ENCODE data around the gene RAB12.
"Not testable (repeated sequence)": the region's sequence is repeated elsewhere in the genome, so short reads cannot be mapped to it uniquely, and the experiment has no call there.

RAB12 gene

GRCh38 chr18:8627540-8627939 lies 18.3 kb downstream of the RAB12 start:
- H3K27me3 ChIP-seq (ENCODE audit: control insufficient read depth, insufficient read depth, low read length) = no peaks in the 10 kb centered on the region
- peaks cover 35% of the 10 kb centered on the region for H3K36me3 ChIP-seq (ENCODE audit: insufficient read depth, low read length)
- no peak overlapping the region for H3K4me3 ChIP-seq (ENCODE audit: low read length)
- no peaks in the 10 kb centered on the region for H3K9me3 ChIP-seq (replicated peaks; ENCODE audit: low read length)
- no peak overlapping the region for H3K9ac ChIP-seq (ENCODE audit: low read depth, low read length)
- no peak overlapping the region for H3K4me2 ChIP-seq (ENCODE audit: low read length)
- no peaks in the 10 kb centered on the region for H3K4me1 ChIP-seq (ENCODE audit: control insufficient read depth, insufficient read depth, low read length)

GRCh38 chr18:8629602-8630001 lies 20.4 kb downstream of the RAB12 start:
- no peaks in the 10 kb centered on the region for H3K27me3 ChIP-seq (ENCODE audit: control insufficient read depth, insufficient read depth, low read length)
- H3K36me3 ChIP-seq (ENCODE audit: insufficient read depth, low read length) = peaks cover 51% of the 10 kb centered on the region
- no peaks in the 10 kb centered on the region for H3K9me3 ChIP-seq (replicated peaks; ENCODE audit: low read length)
- H3K4me3 ChIP-seq (ENCODE audit: low read length) = no peak overlapping the region
- H3K4me2 ChIP-seq (ENCODE audit: low read length) = no peak overlapping the region
- no peaks in the 10 kb centered on the region for H3K4me1 ChIP-seq (ENCODE audit: control insufficient read depth, insufficient read depth, low read length)
- no peak overlapping the region for H3K9ac ChIP-seq (ENCODE audit: low read depth, low read length)

GRCh38 chr18:8630546-8630945 lies 21.3 kb downstream of the RAB12 start:
- Histone ChIP-seq H3K9ac (ENCODE audit: low read depth, low read length) (no peak overlapping the region), H3K4me2 (ENCODE audit: low read length) (no peak overlapping the region), H3K9me3 (replicated peaks; ENCODE audit: low read length) (no peaks in the 10 kb centered on the region), H3K4me1 (ENCODE audit: control insufficient read depth, insufficient read depth, low read length) (no peaks in the 10 kb centered on the region), H3K27me3 (ENCODE audit: control insufficient read depth, insufficient read depth, low read length) (no peaks in the 10 kb centered on the region), H3K4me3 (ENCODE audit: low read length) (no peak overlapping the region), H3K36me3 (ENCODE audit: insufficient read depth, low read length) (peaks cover 54% of the 10 kb centered on the region)

GRCh38 chr18:8631265-8631664 lies 22.0 kb downstream of the RAB12 start:
- Histone ChIP-seq H3K4me1 (ENCODE audit: control insufficient read depth, insufficient read depth, low read length) (no peaks in the 10 kb centered on the region), H3K4me2 (ENCODE audit: low read length) (no peak overlapping the region), H3K36me3 (ENCODE audit: insufficient read depth, low read length) (peaks cover 54% of the 10 kb centered on the region), H3K9ac (ENCODE audit: low read depth, low read length) (no peak overlapping the region), H3K4me3 (ENCODE audit: low read length) (no peak overlapping the region), H3K9me3 (replicated peaks; ENCODE audit: low read length) (no peaks in the 10 kb centered on the region), H3K27me3 (ENCODE audit: control insufficient read depth, insufficient read depth, low read length) (no peaks in the 10 kb centered on the region)

- Histone ChIP-seq H3K9me3 (replicated peaks; ENCODE audit: low read length) (no peaks in the 10 kb centered on the region), H3K4me2 (ENCODE audit: low read length) (no peak overlapping the region), H3K36me3 (ENCODE audit: insufficient read depth, low read length) (peaks cover 56% of the 10 kb centered on the region), H3K9ac (ENCODE audit: low read depth, low read length) (no peak overlapping the region), H3K27me3 (ENCODE audit: control insufficient read depth, insufficient read depth, low read length) (no peaks in the 10 kb centered on the region), H3K4me3 (ENCODE audit: low read length) (no peak overlapping the region), H3K4me1 (ENCODE audit: control insufficient read depth, insufficient read depth, low read length) (no peaks in the 10 kb centered on the region)
These were observed 23.1 kb downstream of the RAB12 start for GRCh38 chr18:8632386-8632785.

- Histone ChIP-seq H3K36me3 (ENCODE audit: insufficient read depth, low read length) (peaks cover 73% of the 10 kb centered on the region), H3K4me2 (ENCODE audit: low read length) (no peak overlapping the region), H3K27me3 (ENCODE audit: control insufficient read depth, insufficient read depth, low read length) (no peaks in the 10 kb centered on the region)
These were observed 25.3 kb downstream of the RAB12 start for GRCh38 chr18:8634508-8634907.

DNA sequence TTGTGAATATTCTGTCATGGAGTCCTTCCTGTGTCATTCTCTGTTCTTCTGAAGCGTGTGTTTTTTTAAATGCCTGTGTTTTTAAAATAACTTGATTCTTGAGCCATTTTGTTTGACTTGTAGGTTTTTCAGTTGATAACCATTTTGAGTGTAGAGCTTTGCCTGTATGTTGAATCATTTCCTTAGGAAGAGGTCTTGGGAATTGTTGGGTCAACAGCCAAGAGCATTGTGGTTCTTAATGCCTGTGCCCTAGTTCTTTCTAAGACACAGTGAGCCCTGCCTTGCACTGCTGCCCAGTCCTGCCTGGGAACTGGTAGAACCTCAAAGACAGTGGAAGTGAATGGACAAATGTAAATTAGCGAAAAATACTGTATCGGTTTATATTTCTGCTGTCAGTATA lies 25.9 kb downstream of the RAB12 start:
- Histone ChIP-seq H3K9ac (ENCODE audit: low read depth, low read length) (no peak overlapping the region), H3K4me3 (ENCODE audit: low read length) (no peak overlapping the region), H3K27me3 (ENCODE audit: control insufficient read depth, insufficient read depth, low read length) (no peaks in the 10 kb centered on the region), H3K4me1 (ENCODE audit: control insufficient read depth, insufficient read depth, low read length) (no peaks in the 10 kb centered on the region), H3K9me3 (replicated peaks; ENCODE audit: low read length) (no peaks in the 10 kb centered on the region), H3K36me3 (ENCODE audit: insufficient read depth, low read length) (peaks cover 73% of the 10 kb centered on the region), H3K4me2 (ENCODE audit: low read length) (no peak overlapping the region)

More at GRCh38 chr18:8634508-8634907, 25.3 kb downstream of the RAB12 start:
- H3K9me3 ChIP-seq (replicated peaks; ENCODE audit: low read length) = no peaks in the 10 kb centered on the region
- no peaks in the 10 kb centered on the region for H3K4me1 ChIP-seq (ENCODE audit: control insufficient read depth, insufficient read depth, low read length)
- H3K4me3 ChIP-seq (ENCODE audit: low read length) = no peak overlapping the region
- no peak overlapping the region for H3K9ac ChIP-seq (ENCODE audit: low read depth, low read length)

- Histone ChIP-seq H3K9ac (ENCODE audit: low read depth, low read length) (no peak overlapping the region), H3K27me3 (ENCODE audit: control insufficient read depth, insufficient read depth, low read length) (no peaks in the 10 kb centered on the region), H3K4me1 (ENCODE audit: control insufficient read depth, insufficient read depth, low read length) (no peaks in the 10 kb centered on the region), H3K4me3 (ENCODE audit: low read length) (no peak overlapping the region), H3K4me2 (ENCODE audit: low read length) (no peak overlapping the region), H3K9me3 (replicated peaks; ENCODE audit: low read length) (no peaks in the 10 kb centered on the region), H3K36me3 (ENCODE audit: insufficient read depth, low read length) (peaks cover 50% of the 10 kb centered on the region)
These were observed 30.5 kb downstream of the RAB12 start for GRCh38 chr18:8639762-8640161.

DNA sequence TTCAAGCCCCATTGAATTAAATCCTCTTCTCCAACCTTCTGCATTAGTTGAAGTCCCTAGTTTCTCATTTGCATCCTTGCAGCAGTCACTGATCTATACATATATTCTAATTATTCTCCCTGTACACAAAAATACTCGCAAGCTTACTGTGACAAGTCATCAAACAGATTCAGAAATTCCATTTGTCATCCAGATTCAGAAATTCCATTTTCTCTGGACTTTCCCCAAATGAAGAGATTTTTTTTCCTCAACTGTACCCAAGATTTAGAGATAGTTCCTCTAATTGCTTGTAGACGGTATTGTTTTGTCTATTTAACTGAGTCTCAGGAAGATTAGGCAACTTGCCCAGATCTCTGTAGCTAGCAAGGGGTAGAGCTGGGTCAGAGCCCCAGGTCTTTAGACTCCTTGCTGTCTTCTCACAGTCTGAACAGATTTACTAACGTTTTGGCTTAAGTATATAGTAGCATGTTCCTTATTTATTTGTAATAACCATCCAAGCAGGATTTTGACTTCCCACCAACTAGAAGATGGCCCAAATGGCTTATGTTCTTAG lies 34.2 kb downstream of the RAB12 start:
- no peaks in the 10 kb centered on the region for H3K4me1 ChIP-seq (ENCODE audit: control insufficient read depth, insufficient read depth, low read length)
- H3K27me3 ChIP-seq (ENCODE audit: control insufficient read depth, insufficient read depth, low read length) = no peaks in the 10 kb centered on the region
- no peaks in the 10 kb centered on the region for H3K9me3 ChIP-seq (replicated peaks; ENCODE audit: low read length)
- H3K9ac ChIP-seq (ENCODE audit: low read depth, low read length) = no peak overlapping the region
- H3K4me2 ChIP-seq (ENCODE audit: low read length) = no peak overlapping the region
- no peak overlapping the region for H3K4me3 ChIP-seq (ENCODE audit: low read length)
- peaks cover 18% of the 10 kb centered on the region for H3K36me3 ChIP-seq (ENCODE audit: insufficient read depth, low read length)

DNA sequence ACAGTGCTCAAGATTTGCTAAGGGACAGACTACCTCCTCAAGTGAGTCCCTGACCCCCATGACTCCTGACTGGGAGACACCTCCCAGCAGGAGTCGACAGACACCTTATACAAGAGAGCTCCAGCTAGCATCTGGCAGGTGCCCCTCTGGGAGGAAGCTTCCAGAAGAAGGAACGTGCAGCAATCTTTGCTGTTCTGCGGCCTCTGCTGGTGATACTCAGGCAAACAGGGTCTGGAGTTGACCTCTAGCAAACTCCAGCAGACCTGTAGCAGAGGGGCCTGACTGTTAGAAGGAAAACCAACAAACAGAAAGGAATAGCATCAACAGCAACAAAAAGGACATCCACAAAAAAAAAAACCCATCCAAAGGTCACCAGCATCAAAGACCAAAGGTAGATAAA lies 38.1 kb downstream of the RAB12 start:
- H3K4me3 ChIP-seq (ENCODE audit: low read length); H3K36me3 ChIP-seq (ENCODE audit: insufficient read depth, low read length); H3K9ac ChIP-seq (ENCODE audit: low read depth, low read length); H3K4me1 ChIP-seq (ENCODE audit: control insufficient read depth, insufficient read depth, low read length); H3K27me3 ChIP-seq (ENCODE audit: control insufficient read depth, insufficient read depth, low read length); H3K9me3 ChIP-seq (replicated peaks; ENCODE audit: low read length); H3K4me2 ChIP-seq (ENCODE audit: low read length): not testable (repeated sequence)

GRCh38 chr18:8651478-8652261 lies 42.4 kb downstream of the RAB12 start:
- H3K27me3 ChIP-seq (ENCODE audit: control insufficient read depth, insufficient read depth, low read length) = peaks cover 15% of the 10 kb centered on the region
- not testable (repeated sequence) for H3K4me1 ChIP-seq (ENCODE audit: control insufficient read depth, insufficient read depth, low read length); H3K9me3 ChIP-seq (replicated peaks; ENCODE audit: low read length); H3K4me3 ChIP-seq (ENCODE audit: low read length); H3K4me2 ChIP-seq (ENCODE audit: low read length); H3K9ac ChIP-seq (ENCODE audit: low read depth, low read length); H3K36me3 ChIP-seq (ENCODE audit: insufficient read depth, low read length)
